GM18502 (cell line): ENCODE results near the gene STK35.

Source experiments
- ATAC-seq: cut with Tn5 transposase; IDR thresholded peaks from one replicate; pipeline ENCODE4 v1.9.1; 2021; ENCODE audit warnings: mild to moderate bottlenecking; ENCODE audit not compliant: unreplicated experiment, poor library complexity

Gene STK35

GRCh38 chr20:2103461-2104153, 2.0 kb downstream of the STK35 start:
- no peak for ATAC-seq

- no peak for ATAC-seq
These were observed 2.6 kb downstream of the STK35 start for GRCh38 chr20:2104236-2104635.

- ATAC-seq: no peak
These were observed 6.9 kb downstream of the STK35 start for GRCh38 chr20:2108498-2108897.

DNA sequence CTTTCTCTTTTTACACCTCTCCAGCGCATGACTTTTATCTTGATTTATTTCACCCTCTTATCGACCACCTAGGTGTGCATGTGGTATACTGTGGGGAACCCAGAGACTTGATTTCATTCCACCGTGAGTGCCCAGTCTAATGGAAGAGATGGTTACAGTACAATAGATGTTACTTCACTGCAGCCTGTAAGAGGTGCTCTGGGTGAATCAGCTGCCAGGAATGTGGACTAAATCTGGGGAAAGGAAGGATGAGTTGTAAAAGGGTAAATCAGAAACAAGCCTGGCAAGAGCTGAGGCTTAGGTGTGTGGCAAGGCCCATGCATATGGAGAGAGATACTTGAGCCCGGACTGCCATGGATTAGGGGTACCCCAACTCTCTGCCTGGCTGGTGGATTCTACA, 7.4 kb downstream of the STK35 start:
- no peak for ATAC-seq

GRCh38 chr20:2109425-2110210, 8.0 kb downstream of the STK35 start:
- ATAC-seq: no peak

DNA sequence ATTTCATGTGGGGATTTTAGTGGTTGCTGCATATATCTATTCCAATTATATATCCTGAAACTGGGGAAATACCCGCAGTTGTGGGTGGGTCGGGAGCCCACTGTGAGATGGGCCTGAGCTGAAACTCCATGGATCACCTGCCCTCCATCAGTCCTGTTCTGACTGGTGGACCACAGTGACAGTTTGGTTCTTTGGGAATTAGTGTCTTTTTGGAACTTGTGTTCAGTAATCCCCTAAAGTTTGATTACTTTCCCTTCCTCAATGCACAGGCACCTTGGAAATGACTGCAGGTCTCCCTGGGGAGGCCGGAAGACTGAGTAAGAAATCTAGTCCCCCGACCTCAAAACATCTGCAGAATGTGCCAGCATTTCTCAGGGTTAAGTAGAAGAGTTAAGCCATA, 11.3 kb downstream of the STK35 start:
- ATAC-seq: no peak

DNA sequence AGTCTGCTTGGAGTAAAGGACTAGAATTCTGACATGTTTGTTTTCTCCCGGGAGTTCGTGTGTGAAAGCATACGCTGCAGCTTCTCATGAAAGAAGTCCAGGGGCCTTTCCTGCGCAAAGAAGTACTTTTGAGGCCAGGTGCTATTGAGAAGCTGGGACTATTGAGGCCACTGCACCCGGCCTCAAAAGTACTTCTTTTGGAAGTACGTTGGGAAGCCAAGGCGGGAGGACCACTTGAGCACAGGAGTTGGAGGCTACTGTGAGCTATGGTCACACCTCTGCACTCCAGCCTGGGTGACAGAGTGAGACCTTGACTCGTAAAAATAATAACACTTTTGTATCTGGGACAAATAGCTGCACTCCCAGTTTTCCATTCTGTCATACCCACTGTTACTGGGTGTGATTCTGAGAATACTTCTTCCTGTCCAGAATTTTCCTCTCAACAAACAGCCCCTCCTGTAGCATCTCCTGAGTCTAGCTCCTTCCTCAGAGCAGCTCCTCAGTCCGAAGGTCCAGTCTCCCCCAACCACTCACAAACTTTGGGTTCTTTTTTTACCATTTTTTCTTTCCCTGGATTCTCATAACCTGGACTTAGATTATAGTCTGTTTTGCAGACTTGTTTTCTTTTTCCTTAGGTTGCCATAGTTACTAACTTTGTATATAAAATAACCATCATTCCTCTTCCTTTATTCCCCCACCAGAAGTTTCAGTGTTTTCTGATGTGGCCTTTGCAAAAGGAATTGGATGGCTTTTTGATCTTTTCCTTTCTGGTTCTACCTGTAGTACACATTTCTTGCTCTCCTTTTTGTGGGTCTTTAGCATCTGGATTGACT, 12.7 kb downstream of the STK35 start:
- no peak for ATAC-seq

DNA sequence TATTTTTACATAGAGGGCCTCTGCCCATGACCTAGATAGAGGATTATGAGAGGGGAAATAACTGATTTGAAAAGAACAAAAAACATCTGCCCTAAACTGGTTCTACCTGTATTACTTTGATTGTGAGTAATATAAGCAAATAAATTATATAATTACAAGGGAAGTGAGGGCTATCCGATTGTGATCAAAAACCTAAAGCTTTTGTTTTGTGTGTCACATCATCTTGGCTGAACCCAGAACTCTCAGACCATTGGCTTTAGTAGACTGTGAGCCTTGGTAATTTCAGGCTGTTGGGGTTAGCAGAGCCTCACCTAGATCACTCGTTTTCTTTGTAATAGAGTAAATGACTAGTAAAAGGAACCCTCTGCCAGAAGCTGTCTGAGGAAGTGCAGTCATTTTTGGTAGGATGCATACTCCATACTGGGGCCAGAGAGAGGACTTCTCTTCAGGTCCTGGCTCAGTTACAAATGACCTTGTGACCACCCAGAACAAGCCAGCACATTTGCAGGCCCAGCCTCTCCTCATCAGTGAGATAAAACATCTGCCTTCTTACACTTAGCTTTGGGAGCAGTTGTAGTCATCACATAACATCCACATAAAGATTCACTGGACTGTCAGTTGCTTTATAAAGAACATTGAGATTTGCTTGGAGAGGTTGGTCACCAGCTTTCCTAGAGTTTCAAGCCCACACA, 13.5 kb downstream of the STK35 start:
- no peak for ATAC-seq

DNA sequence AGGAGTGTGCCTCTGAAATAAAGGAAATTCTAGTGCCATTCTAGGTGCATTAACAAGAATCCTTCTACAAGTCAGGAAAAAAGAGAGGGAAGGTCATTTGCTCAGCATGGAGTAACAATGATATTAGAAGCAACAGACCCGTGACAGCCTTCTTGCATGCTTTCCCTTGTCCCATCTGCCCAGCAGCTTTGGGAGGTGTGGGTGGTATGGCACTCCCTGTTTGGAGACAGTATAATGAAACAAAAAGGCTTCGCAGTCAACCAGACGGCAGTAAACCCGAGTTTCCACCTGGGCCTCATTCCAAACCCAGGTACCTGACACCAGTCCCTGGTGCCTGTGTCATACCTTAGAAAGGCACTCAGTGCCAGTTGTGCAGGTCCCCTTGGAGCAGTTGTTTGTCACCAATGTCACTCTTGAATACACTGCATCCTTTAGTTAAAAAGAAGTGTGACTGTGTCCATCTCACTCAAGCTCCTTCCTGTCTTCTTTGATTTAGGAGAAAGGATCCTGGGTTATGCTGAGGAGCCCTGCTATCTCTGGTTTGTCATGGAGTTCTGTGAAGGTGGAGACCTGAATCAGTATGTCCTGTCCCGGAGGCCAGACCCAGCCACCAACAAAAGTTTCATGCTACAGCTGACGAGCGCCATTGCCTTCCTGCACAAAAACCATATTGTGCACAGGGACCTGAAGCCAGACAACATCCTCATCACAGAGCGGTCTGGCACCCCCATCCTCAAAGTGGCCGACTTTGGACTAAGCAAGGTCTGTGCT, 14.7 kb downstream of the STK35 start:
- ATAC-seq: no peak

DNA sequence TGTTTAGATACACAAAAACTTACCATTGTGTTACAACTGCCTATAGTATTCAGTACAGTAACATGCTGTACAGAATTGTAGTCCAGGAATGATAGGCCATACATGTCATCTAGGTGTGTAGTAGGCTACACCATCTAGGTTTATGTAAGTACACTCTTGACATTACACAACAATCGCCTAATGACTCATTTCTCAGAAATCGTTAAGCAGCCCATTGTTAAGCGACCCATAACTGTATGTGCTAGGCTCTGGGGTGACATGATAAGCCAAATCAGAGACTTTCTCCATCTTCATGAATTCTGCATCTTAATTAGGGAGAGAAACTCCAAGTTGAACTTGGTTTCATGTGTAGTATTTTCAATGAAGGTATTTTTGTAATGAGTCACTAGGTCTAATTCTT, 17.2 kb downstream of the STK35 start:
- peak; percentile 58 for ATAC-seq

GRCh38 chr20:2122936-2123335, 21.3 kb downstream of the STK35 start:
- ATAC-seq: no peak

- ATAC-seq: no peak
These were observed 22.1 kb downstream of the STK35 start for GRCh38 chr20:2123720-2124119.

DNA sequence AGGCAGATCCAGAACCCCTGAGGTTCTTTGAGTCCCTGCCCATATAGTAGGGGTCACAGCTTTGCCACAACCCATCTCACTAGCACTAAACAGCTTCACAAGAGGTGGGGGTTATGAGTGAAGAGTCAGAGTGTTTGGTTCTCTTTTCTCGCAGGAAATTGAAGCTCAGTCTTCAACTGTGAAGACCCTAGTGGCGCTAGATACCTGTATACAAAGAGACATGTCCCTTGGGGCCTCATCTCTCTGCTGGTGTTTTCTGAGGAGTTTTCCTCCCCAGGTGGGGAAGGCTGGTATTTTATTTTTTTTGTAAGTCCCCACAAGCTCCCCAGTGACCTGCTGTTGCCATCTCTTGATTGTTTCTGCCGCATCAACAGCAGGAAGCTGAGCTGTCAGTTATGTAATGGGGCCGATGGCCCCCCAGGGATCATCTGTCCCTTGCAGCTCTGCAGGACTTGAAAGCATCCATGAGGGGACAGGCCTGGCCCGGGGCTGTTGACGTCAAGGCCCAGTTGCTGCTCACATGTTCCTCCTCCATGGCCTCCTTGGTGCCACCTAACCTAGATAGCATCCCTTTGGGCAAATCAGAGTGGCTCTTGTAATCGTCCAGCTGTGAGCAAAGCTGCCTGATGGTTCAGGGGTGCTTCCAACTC, 23.1 kb downstream of the STK35 start:
- no peak for ATAC-seq

GRCh38 chr20:2125474-2126112, 24.0 kb downstream of the STK35 start:
- no peak for ATAC-seq

DNA sequence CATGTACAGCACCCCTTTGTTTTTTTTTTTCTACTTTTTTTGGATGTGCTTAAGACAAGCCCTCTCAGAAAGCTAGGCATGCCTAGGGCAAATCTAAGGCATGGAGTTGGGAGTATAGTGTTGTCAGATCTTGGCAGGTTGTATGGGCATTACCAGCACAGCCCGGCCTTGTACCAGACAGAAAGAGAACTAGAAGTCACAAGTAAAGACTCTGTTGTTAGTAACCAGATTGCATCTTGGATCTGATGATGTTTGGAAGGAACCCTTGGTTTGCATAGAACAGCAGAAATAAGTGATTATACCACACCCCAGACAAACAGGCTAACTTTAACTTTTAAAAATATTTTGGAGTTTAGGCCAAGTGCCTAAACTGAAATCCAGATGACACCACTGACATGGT, 25.6 kb downstream of the STK35 start:
- no peak for ATAC-seq

DNA sequence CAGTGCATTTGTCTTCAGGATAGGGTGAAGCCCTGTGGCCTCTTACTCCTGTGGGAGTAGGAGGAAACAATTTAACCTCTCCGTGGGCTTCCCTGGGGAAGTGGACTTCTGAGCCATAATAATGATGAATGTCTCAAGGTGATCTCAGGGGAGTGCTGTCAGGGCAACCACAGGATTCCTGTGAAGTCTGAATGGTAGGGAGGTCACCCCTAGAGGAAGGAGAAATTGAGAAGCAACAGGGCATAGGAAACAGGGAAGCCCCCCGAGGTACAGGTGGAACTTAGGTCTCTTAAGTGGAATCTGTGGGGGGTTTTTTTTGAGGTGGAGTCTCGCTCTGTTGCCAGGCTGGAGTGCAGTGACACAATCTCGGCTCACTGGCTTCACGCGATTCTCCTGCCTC, 26.9 kb downstream of the STK35 start:
- no peak for ATAC-seq

GRCh38 chr20:2130062-2130591, 28.5 kb downstream of the STK35 start:
- ATAC-seq: no peak

DNA sequence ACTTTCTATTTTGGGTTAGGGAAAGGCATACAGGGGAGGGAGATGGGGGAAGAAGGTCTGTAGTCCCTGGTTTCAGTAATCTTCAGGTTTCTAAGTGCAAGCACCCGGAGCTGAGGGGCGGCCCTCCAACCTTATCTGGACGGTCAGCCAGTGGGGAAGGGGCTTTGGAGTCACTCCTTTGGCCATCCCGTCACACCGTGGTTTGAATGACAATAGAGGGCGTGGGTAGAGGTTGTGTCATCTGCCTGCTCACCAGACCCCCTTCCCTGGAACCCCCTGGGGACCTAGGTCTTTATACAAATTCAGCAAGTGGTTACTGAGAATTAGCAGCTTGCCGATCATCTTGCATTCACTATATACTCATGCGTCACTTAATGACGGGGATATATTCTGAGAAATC, 29.1 kb downstream of the STK35 start:
- no peak for ATAC-seq

- ATAC-seq: no peak
These were observed 29.7 kb downstream of the STK35 start for GRCh38 chr20:2131366-2131765.
